Measurements from ENCODE around the gene AIP.

The AIP gene

GRCh38 chr11:67492801-67493547 lies 10.1 kb downstream of the AIP start:
- H3K4me3 ChIP-seq (ENCODE audit: low read depth in 1 of 5, low read length in 5 of 5), result no peak overlapping the region
- peaks cover 0 to under 1% (median 0%) of the 10 kb centered on the region in 5 donors for H3K4me1 ChIP-seq (ENCODE audit: control insufficient read depth in 5 of 5, insufficient read depth in 5 of 5, low read length in 5 of 5)
- H3K27me3 ChIP-seq (ENCODE audit: control insufficient read depth in 5 of 5, insufficient read depth in 4 of 5, low read length in 5 of 5), result no peaks in the 10 kb centered on the region
- no peak overlapping the region for H3K9ac ChIP-seq (ENCODE audit: low read length in 5 of 5)
- H3K27ac ChIP-seq (ENCODE audit: low read depth, low read length), result no peak overlapping the region
- H3K9me3 ChIP-seq (ENCODE audit: control insufficient read depth in 5 of 5, low read length in 5 of 5), result no peaks in the 10 kb centered on the region
- H3K36me3 ChIP-seq (ENCODE audit: control insufficient read depth in 5 of 5, insufficient read depth in 5 of 5, low read length in 5 of 5), result peaks cover 0 to 87% (median 59%) of the 10 kb centered on the region in 5 donors

GRCh38 chr11:67493548-67494370 lies 10.9 kb downstream of the AIP start:
- Histone ChIP-seq H3K9me3 (ENCODE audit: control insufficient read depth in 5 of 5, low read length in 5 of 5) (no peaks in the 10 kb centered on the region), H3K36me3 (ENCODE audit: control insufficient read depth in 5 of 5, insufficient read depth in 5 of 5, low read length in 5 of 5) (peaks cover 0 to 89% (median 59%) of the 10 kb centered on the region in 5 donors), H3K4me3 (ENCODE audit: low read depth in 1 of 5, low read length in 5 of 5) (no peak overlapping the region)

GRCh38 chr11:67494371-67495233 lies 11.8 kb downstream of the AIP start:
- no peak overlapping the region for H3K4me3 ChIP-seq (ENCODE audit: low read depth in 1 of 5, low read length in 5 of 5)
- H3K27me3 ChIP-seq (ENCODE audit: control insufficient read depth in 5 of 5, insufficient read depth in 4 of 5, low read length in 5 of 5), result no peaks in the 10 kb centered on the region
- H3K9me3 ChIP-seq (ENCODE audit: control insufficient read depth in 5 of 5, low read length in 5 of 5), result no peaks in the 10 kb centered on the region
- peaks cover 0 to 11% (median 0%) of the 10 kb centered on the region in 5 donors for H3K4me1 ChIP-seq (ENCODE audit: control insufficient read depth in 5 of 5, insufficient read depth in 5 of 5, low read length in 5 of 5)
- H3K27ac ChIP-seq (ENCODE audit: low read depth, low read length), result no peak overlapping the region
- no peak overlapping the region for H3K9ac ChIP-seq (ENCODE audit: low read length in 5 of 5)
- peaks cover 0 to 81% (median 55%) of the 10 kb centered on the region in 5 donors for H3K36me3 ChIP-seq (ENCODE audit: control insufficient read depth in 5 of 5, insufficient read depth in 5 of 5, low read length in 5 of 5)

More at GRCh38 chr11:67493548-67494370, 10.9 kb downstream of the AIP start:
- Histone ChIP-seq H3K4me1 (ENCODE audit: control insufficient read depth in 5 of 5, insufficient read depth in 5 of 5, low read length in 5 of 5) (peaks cover 0 to 8% (median 0%) of the 10 kb centered on the region in 5 donors), H3K9ac (ENCODE audit: low read length in 5 of 5) (no peak overlapping the region), H3K27me3 (ENCODE audit: control insufficient read depth in 5 of 5, insufficient read depth in 4 of 5, low read length in 5 of 5) (no peaks in the 10 kb centered on the region), H3K27ac (ENCODE audit: low read depth, low read length) (no peak overlapping the region)

- Histone ChIP-seq H3K27me3 (ENCODE audit: control insufficient read depth in 5 of 5, insufficient read depth in 4 of 5, low read length in 5 of 5) (no peaks in the 10 kb centered on the region), H3K36me3 (ENCODE audit: control insufficient read depth in 5 of 5, insufficient read depth in 5 of 5, low read length in 5 of 5) (peaks cover 0 to 81% (median 47%) of the 10 kb centered on the region in 5 donors), H3K9me3 (ENCODE audit: control insufficient read depth in 5 of 5, low read length in 5 of 5) (no peaks in the 10 kb centered on the region), H3K9ac (ENCODE audit: low read length in 5 of 5) (no peak overlapping the region), H3K27ac (ENCODE audit: low read depth, low read length) (no peak overlapping the region), H3K4me1 (ENCODE audit: control insufficient read depth in 5 of 5, insufficient read depth in 5 of 5, low read length in 5 of 5) (peaks cover 0 to 11% (median 0%) of the 10 kb centered on the region in 5 donors), H3K4me3 (ENCODE audit: low read depth in 1 of 5, low read length in 5 of 5) (no peak overlapping the region)
These were observed 12.6 kb downstream of the AIP start for GRCh38 chr11:67495234-67496005.

- H3K27ac ChIP-seq (ENCODE audit: low read depth, low read length), result no peak overlapping the region
- no peak overlapping the region for H3K4me3 ChIP-seq (ENCODE audit: low read depth in 1 of 5, low read length in 5 of 5)
- H3K9ac ChIP-seq (ENCODE audit: low read length in 5 of 5), result no peak overlapping the region
- no peaks in the 10 kb centered on the region for H3K27me3 ChIP-seq (ENCODE audit: control insufficient read depth in 5 of 5, insufficient read depth in 4 of 5, low read length in 5 of 5)
- H3K4me1 ChIP-seq (ENCODE audit: control insufficient read depth in 5 of 5, insufficient read depth in 5 of 5, low read length in 5 of 5), result peaks cover 0 to 11% (median 0%) of the 10 kb centered on the region in 5 donors
- no peaks in the 10 kb centered on the region for H3K9me3 ChIP-seq (ENCODE audit: control insufficient read depth in 5 of 5, low read length in 5 of 5)
- H3K36me3 ChIP-seq (ENCODE audit: control insufficient read depth in 5 of 5, insufficient read depth in 5 of 5, low read length in 5 of 5), result peaks cover 0 to 74% (median 40%) of the 10 kb centered on the region in 5 donors
These were observed 13.3 kb downstream of the AIP start for GRCh38 chr11:67496113-67496512.

GRCh38 chr11:67497656-67498291 lies 14.9 kb downstream of the AIP start:
- no peak overlapping the region for H3K9ac ChIP-seq (ENCODE audit: low read length in 5 of 5)
- H3K9me3 ChIP-seq (ENCODE audit: control insufficient read depth in 5 of 5, low read length in 5 of 5), result no peaks in the 10 kb centered on the region
- H3K4me3 ChIP-seq (ENCODE audit: low read depth in 1 of 5, low read length in 5 of 5), result no peak overlapping the region
- no peak overlapping the region for H3K27ac ChIP-seq (ENCODE audit: low read depth, low read length)
- peaks cover 0 to 11% (median 0%) of the 10 kb centered on the region in 5 donors for H3K4me1 ChIP-seq (ENCODE audit: control insufficient read depth in 5 of 5, insufficient read depth in 5 of 5, low read length in 5 of 5)
- H3K36me3 ChIP-seq (ENCODE audit: control insufficient read depth in 5 of 5, insufficient read depth in 5 of 5, low read length in 5 of 5), result peaks cover 0 to 71% (median 27%) of the 10 kb centered on the region in 5 donors
- no peaks in the 10 kb centered on the region for H3K27me3 ChIP-seq (ENCODE audit: control insufficient read depth in 5 of 5, insufficient read depth in 4 of 5, low read length in 5 of 5)

GRCh38 chr11:67498544-67498972 lies 15.7 kb downstream of the AIP start:
- H3K9me3 ChIP-seq (ENCODE audit: control insufficient read depth in 5 of 5, low read length in 5 of 5), result no peaks in the 10 kb centered on the region
- H3K27ac ChIP-seq (ENCODE audit: low read depth, low read length), result no peak overlapping the region
- H3K4me1 ChIP-seq (ENCODE audit: control insufficient read depth in 5 of 5, insufficient read depth in 5 of 5, low read length in 5 of 5), result peaks cover 0 to 13% (median 3%) of the 10 kb centered on the region in 5 donors
- no peak overlapping the region for H3K9ac ChIP-seq (ENCODE audit: low read length in 5 of 5)
- peaks cover 0 to 64% (median 21%) of the 10 kb centered on the region in 5 donors for H3K36me3 ChIP-seq (ENCODE audit: control insufficient read depth in 5 of 5, insufficient read depth in 5 of 5, low read length in 5 of 5)
- no peak overlapping the region for H3K4me3 ChIP-seq (ENCODE audit: low read depth in 1 of 5, low read length in 5 of 5)
- no peaks in the 10 kb centered on the region for H3K27me3 ChIP-seq (ENCODE audit: control insufficient read depth in 5 of 5, insufficient read depth in 4 of 5, low read length in 5 of 5)

- peaks cover 0 to 24% (median 14%) of the 10 kb centered on the region in 5 donors for H3K4me1 ChIP-seq (ENCODE audit: control insufficient read depth in 5 of 5, insufficient read depth in 5 of 5, low read length in 5 of 5)
- H3K9ac ChIP-seq (ENCODE audit: low read length in 5 of 5), result no peak overlapping the region
- H3K36me3 ChIP-seq (ENCODE audit: control insufficient read depth in 5 of 5, insufficient read depth in 5 of 5, low read length in 5 of 5), result peaks cover 0 to 56% (median 16%) of the 10 kb centered on the region in 5 donors
- no peak overlapping the region for H3K27ac ChIP-seq (ENCODE audit: low read depth, low read length)
- no peaks in the 10 kb centered on the region for H3K9me3 ChIP-seq (ENCODE audit: control insufficient read depth in 5 of 5, low read length in 5 of 5)
- no peak overlapping the region for H3K4me3 ChIP-seq (ENCODE audit: low read depth in 1 of 5, low read length in 5 of 5)
- peaks cover 0 to 3% (median 0%) of the 10 kb centered on the region in 5 donors for H3K27me3 ChIP-seq (ENCODE audit: control insufficient read depth in 5 of 5, insufficient read depth in 4 of 5, low read length in 5 of 5)
These were observed 17.1 kb downstream of the AIP start for GRCh38 chr11:67499808-67500483.
